HG02588 (cell line): Measurements from ENCODE around the gene SPEM2.
"Not testable (repeated sequence)": the region's sequence is repeated elsewhere in the genome, so short reads cannot be mapped to it uniquely, and the experiment has no call there.

Experiments used
- ATAC-seq: cut with Tn5 transposase; IDR thresholded peaks from one replicate; pipeline ENCODE4 v1.9.1; 2021; ENCODE audit warnings: mild to moderate bottlenecking, moderate library complexity; ENCODE audit not compliant: unreplicated experiment

Gene SPEM2

GRCh38 chr17:7468804-7469389 is 43.5 kb downstream of the SPEM2 start:
- ATAC-seq, result no peak

- ATAC-seq, result not testable (repeated sequence)
Measured at GRCh38 chr17:7469843-7470242, 44.4 kb downstream of the SPEM2 start.

GRCh38 chr17:7470457-7470973 is 45.1 kb downstream of the SPEM2 start:
- ATAC-seq, result not testable (repeated sequence)

GRCh38 chr17:7471729-7472128 is 46.3 kb downstream of the SPEM2 start:
- ATAC-seq, result no peak

- not testable (repeated sequence) for ATAC-seq
Measured at GRCh38 chr17:7474767-7475166, 49.4 kb downstream of the SPEM2 start.

GRCh38 chr17:7475764-7476422 is 50.5 kb downstream of the SPEM2 start:
- ATAC-seq, result no peak

- no peak for ATAC-seq
Measured at GRCh38 chr17:7476494-7476893, 51.1 kb downstream of the SPEM2 start.

- ATAC-seq, result no peak
Measured at GRCh38 chr17:7476951-7477350, 51.5 kb downstream of the SPEM2 start.
